HG03025 (cell line): ENCODE measurements around the gene CDCA8.

Experiments
- ATAC-seq: cut with Tn5 transposase; IDR thresholded peaks from one replicate; pipeline ENCODE4 v1.9.1; 2021; ENCODE audit warnings: mild to moderate bottlenecking, moderate library complexity; ENCODE audit not compliant: unreplicated experiment, low FRiP score

CDCA8 gene

DNA sequence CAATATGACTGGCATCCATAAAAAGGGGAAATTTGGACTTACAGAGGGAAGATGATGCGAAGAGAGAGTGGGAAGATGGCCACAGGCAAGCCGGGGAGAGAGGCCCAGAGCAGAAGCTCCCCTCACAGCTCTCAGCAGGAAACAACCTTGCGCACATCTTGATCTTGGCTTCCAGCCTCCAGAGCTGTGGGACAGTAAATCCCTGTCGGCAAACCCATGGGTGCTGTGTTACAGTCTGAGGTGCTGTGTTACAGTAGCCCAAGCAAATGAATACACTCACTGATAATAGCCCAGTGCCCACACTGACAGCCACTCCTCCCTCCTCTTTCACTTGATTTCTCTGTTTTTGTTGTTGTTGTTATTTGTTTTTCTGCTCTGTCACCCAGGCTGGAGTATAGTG, 22.4 kb downstream of the CDCA8 start:
- ATAC-seq: no peak

DNA sequence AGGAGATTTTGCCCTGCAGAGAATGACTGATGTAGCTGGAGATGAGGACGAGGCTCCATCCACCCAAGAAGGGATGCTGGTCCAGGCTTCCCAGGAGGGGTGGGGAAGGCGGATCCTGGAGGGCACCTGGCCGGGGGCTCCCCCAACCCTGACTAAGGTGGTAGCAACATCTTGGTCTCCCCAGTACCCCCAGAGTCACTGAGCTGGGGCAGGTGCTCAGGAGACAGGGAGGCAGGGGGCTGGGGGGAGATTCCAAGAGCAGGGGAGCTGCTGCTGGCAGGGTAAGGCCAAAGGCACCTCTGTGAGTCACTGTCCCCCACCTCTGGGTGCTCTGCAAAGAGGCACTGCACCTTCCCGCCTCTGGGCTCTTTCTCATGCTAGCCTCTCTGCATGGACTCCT, 24.0 kb downstream of the CDCA8 start:
- ATAC-seq: no peak

- ATAC-seq: no peak
Measured at GRCh38 chr1:37717631-37718030, 25.3 kb downstream of the CDCA8 start.

DNA sequence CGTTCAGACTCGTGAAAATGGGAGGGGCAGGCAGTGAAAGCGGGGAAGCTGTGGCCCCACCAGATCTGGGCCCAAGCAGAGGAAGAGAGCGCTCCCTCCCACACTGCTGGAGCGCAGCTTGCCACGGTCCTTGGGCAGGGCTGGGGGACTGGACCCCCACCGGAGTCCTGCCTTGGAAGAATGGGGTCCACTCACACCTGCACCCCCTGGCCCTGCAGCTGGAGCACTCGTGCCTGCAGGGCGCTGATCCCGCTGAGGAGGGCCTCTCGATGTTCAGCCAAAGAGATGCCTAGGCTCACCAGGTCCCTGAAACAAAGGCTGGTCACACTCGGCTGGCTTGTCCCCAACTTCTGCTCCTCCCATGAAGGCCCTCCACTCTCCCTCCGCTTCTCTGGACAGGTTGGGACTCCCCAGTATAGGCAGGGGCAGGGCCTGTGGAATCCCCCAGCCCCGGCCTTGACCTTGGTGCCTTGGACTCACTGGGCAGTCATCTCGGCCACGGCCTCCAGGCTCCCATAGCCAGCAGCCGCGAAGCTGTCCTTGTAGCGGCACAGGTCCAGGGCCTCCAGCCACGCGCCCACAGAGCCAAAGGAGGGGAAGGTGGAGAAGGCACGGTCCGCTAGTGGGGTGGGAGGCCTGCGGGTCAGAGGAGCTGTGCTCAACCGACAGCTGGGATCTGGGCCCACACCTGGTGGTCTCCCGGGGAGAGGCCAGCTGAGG, 26.0 kb downstream of the CDCA8 start:
- ATAC-seq: no peak

DNA sequence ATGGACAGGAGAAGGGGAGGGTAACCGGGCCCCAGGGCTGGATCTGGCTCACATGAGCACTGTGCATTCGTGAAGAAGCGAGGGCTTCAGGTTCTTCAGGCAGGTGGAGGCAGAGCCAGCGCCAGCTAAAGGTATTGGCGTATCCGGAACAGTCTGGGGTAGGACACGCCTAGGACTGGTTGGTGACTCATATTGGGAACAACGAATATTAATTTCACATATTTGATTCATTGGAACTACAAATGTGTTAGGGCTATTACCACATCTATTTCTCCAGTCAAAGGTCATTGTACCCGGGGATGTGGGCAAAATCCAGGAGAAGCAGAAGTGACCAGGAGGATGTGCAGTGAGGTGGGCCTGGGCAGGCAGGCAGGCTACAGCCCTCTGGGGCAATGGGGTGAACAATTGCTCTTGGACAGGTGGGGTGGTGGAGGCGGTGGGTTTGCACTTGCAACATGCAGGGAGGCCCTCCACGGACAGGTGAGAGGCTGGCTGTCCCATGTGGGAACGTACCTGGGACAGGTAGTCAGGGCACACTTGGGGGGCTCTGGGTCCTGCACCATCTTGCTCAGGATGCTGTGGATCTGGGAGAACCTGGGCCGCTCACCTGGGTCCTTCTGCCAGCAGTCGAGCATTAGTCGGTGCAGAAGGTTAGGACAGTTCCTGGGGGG, 26.7 kb downstream of the CDCA8 start:
- no peak for ATAC-seq

GRCh38 chr1:37719572-37720195, 27.4 kb downstream of the CDCA8 start:
- no peak for ATAC-seq

DNA sequence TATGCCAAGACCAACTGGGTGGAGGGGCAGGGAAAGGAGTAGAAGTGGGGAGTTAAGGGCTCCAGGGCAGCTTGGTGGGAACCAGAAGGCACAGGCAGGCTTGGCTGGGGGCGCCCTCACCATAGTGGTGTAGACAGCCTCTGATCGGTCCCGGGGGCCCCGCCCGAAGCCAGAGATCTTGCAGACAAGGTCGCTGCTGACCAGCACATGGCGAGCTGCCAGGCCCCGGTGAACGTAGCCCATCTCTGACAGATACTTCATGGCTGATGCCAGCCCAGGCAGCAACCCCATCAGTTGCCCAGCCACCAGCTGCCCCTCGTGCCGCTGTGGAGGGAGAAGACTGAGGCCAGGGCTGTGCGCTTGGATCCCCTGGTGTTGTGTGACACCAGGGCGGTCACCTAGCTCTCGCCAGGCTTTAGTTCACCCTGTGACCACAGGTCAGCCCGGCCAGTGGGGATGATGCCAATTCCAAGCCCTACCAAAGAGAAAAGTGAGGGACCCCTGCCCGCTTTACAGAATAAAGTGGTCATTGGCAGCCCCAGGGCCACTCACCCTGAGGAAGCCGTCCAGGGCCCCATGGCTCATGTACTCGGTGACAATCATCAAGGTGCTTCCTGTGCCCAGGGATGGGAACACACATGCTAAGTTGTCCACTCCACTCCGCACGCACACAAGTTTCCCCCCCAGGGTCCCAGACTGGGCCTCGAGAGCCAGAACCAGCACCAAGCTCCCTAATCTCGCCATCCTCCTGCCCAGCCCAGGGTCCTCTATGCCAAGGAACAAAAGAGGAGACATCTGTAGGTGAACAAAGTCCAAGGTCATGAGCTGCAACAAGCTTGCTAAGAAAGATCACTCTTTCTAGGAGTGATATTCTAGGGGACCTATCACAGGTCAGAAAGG, 28.2 kb downstream of the CDCA8 start:
- no peak for ATAC-seq

- ATAC-seq: no peak
Measured at GRCh38 chr1:37721565-37721964, 29.2 kb downstream of the CDCA8 start.

DNA sequence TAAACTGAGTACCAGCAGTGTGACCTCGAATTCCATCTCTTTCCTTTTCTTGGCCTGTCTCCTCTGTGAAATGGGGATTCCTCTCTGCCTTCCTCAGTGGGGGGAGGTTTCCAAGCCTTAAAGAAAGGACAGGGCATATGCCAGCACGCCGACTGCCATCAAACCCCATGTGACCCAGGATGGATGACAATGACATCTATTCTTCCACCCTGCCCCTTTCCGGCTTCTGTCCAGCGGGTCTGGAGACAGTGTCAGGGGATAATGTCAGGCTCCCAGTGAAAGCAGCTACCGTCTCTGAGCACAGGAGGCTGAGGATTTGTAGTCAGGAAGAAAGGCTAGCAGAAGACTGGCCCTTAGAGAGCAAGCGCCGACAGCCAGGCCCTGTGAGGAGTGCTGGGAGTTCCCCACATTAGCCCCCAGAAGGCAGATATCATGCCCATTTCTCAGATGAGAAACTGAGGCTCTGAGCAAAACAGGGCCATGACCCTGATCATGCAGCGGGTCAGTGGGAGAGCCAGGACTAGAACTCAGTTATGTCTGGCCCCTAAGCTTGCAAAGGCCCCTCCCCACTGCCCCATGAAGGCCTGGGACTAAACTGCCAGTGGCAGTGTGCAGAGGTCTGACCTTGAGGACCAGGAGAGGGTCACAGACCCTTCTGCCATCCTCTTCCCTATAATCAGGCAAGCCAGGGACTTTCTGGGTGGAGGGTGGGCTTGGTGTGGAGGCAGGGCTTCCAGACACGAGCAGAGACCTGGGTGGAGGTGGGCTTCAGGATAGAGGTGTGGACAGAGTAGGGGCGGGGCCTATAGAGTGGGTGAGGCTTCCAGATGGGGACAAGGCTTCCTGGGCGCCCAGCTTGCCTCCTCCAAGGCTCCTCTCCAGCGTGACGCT, 30.1 kb downstream of the CDCA8 start:
- ATAC-seq: no peak

DNA sequence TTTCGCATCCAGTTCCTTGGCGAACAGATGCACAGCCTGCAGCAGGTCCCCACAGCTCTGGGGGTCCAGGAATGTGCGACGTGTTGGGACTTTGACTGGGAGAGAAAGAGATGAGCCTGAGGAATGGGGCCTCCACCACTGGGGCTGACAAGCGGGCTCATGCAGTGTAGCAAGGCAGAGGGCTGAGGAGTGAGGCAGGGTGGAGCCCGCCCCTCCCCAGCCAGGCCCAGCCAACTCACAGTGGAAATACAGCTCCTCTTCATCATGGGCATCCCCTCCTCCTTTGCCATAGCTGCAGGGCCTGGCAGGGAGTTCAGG, 30.7 kb downstream of the CDCA8 start:
- no peak for ATAC-seq

- ATAC-seq: no peak
Measured at GRCh38 chr1:37723390-37724078, 31.2 kb downstream of the CDCA8 start.

DNA sequence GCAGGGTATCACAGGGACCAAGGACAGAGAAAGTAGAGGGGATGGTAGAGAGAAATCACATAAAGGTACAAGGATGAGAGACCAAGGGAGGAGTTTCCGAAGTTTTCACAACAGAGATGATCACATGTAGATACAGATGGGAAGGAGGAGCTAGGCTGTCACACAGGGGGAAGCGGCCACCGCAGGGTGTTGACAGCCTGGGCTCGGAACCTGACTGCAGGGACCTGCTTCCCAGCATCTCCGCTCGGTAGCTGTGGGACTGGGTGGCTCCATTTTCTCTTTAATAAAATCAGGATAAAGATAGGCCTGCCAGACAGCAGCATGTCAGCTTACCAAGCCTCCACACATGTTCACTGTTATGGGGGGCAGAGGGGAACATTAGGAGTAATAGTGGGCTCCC, 32.3 kb downstream of the CDCA8 start:
- no peak for ATAC-seq

GRCh38 chr1:37725851-37726613, 33.7 kb downstream of the CDCA8 start:
- ATAC-seq: no peak

GRCh38 chr1:37726751-37727585, 34.7 kb downstream of the CDCA8 start:
- no peak for ATAC-seq

DNA sequence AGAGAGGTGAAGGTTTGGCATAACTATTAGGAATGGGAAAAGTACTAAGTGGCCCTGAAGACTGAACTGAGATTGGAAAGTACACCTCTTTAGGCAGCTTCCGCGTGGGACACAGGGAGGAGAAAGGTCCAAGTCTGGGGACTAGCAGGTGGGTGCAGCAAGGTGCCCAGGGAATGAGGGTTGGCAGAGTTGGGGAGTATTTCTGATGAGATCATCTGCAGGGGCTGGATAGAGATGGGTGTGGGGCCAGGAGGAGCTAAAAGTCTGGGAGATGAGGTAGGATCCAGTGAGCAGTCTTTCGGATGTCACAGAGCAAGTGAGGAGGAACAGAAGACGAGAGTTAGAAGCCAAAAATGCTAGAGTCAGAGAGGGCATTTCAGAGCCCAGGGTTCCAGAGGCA, 36.1 kb downstream of the CDCA8 start:
- ATAC-seq: no peak

DNA sequence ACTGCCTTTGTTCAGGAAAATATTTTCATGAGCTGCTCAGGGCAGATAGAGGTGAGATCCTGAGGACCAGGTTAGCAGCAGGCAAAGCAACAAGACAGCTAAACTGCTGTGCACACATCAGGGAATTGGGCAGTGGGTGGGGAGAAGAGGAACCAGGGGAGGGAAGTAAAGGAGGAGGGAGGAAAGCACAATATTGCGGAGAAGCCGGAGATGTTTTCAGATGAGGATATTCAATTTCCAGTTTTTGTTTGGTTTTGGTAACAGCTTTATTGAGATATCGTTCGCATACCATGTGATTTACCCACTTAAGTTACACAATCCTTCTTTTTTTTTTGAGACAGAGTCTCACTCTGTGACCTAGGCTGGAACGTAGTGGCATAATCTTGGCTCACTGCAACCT, 38.1 kb downstream of the CDCA8 start:
- no peak for ATAC-seq

GRCh38 chr1:37731312-37732019, 39.1 kb downstream of the CDCA8 start:
- no peak for ATAC-seq
